Loucy (cell line): ENCODE results near the gene RETREG3.

Experiments
- H2AFZ ChIP-seq: fragments of 200-600 bp; sonication (generic); 2 replicates; pipeline ENCODE4 v1.6.0; 2016; ENCODE audit warnings: antibody characterized with exemption, mild to moderate bottlenecking, low read length, moderate library complexity
- H3F3A ChIP-seq: fragments of 200-600 bp; 2 replicates; pipeline ENCODE4 v1.6.0; 2016; ENCODE audit warnings: antibody characterized with exemption, low read depth, mild to moderate bottlenecking
- H3K27me3 ChIP-seq: fragments of 200-600 bp; sonication (generic); 2 replicates; pipeline ENCODE4 v1.6.1; 2014; ENCODE audit warnings: low read length, mild to moderate bottlenecking; ENCODE audit not compliant: insufficient read depth, poor library complexity, severe bottlenecking
- H3K36me3 ChIP-seq: fragments of 200-600 bp; sonication (generic); 2 replicates; pipeline ENCODE4 v1.6.1; 2016; ENCODE audit warnings: low read length; ENCODE audit not compliant: insufficient read depth
- H3K4me1 ChIP-seq: fragments of 200-600 bp; sonication (generic); 2 replicates; pipeline ENCODE4 v1.5.1; 2014; ENCODE audit warnings: low read length, mild to moderate bottlenecking; ENCODE audit not compliant: insufficient read depth, poor library complexity, severe bottlenecking
- H3K4me2 ChIP-seq: fragments of 200-600 bp; sonication (generic); 2 replicates; pipeline ENCODE4 v1.6.0; 2014; ENCODE audit warnings: antibody characterized with exemption, low read length, low read depth, mild to moderate bottlenecking; ENCODE audit not compliant: poor library complexity, severe bottlenecking
- H3K4me3 ChIP-seq: fragments of 200-600 bp; sonication (generic); 2 replicates; pipeline ENCODE4 v1.5.1; 2014; ENCODE audit warnings: low read length, mild to moderate bottlenecking, mixed read lengths; ENCODE audit not compliant: poor library complexity, severe bottlenecking
- H3K79me2 ChIP-seq: fragments of 200-600 bp; sonication (generic); 2 replicates; pipeline ENCODE4 v1.6.1; 2014; ENCODE audit warnings: low read length; ENCODE audit not compliant: insufficient read depth
- H3K9ac ChIP-seq: fragments of 200-600 bp; sonication (generic); 2 replicates; pipeline ENCODE4 v1.6.0; 2014; ENCODE audit warnings: mild to moderate bottlenecking, low read depth, low read length, moderate library complexity; ENCODE audit not compliant: poor library complexity, severe bottlenecking
- H3K9me2 ChIP-seq: fragments of 200-600 bp; sonication (generic); replicated peaks from 2 replicates; pipeline ENCODE4 v1.6.1; 2016; ENCODE audit warnings: low read depth, low read length, mixed read lengths
- H3K9me3 ChIP-seq: fragments of 200-600 bp; sonication (generic); 2 replicates; pipeline ENCODE4 v1.6.1; 2014; ENCODE audit warnings: mild to moderate bottlenecking, antibody characterized with exemption, low read length, low read depth; ENCODE audit not compliant: insufficient read depth
- H4K20me1 ChIP-seq: fragments of 200-600 bp; sonication (generic); 2 replicates; pipeline ENCODE4 v1.6.0; 2014; ENCODE audit warnings: antibody characterized with exemption, low read length, mild to moderate bottlenecking; ENCODE audit not compliant: insufficient read depth, poor library complexity, severe bottlenecking
- CTCF ChIP-seq: fragments of 200-600 bp; sonication (generic); conservative IDR thresholded peaks from 2 replicates; pipeline ENCODE4 v1.5.1; 2014; ENCODE audit warnings: mild to moderate bottlenecking, antibody characterized with exemption, low read length
- EZH2phosphoT487 ChIP-seq: fragments of 200-600 bp; IDR thresholded peaks from 2 replicates; pipeline ENCODE4 v1.6.1; 2018; ENCODE audit warnings: antibody characterized with exemption, mild to moderate bottlenecking, moderate library complexity, borderline replicate concordance

The RETREG3 gene

DNA sequence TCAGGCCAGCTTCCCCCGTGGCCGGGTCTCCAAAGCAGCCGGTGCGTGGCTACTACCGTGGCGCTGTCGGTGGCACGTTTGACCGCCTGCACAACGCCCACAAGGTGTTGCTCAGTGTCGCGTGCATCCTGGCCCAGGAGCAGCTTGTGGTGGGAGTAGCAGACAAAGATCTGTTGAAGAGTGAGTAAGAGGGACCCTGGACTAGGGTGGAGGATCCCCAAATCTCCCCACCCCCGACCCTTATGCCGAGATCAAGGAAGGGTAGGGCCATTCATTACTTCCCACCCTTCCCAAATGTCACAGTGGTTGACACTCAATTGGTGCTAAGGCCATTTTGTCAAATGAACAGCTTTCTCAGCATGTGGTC lies 46.0 kb downstream of the RETREG3 start:
- peak overlapping the region; percentile 92 for H3K9ac ChIP-seq
- H4K20me1 ChIP-seq: peaks cover 12% of the 10 kb centered on the region
- peaks cover 6% of the 10 kb centered on the region; the same call in 1 of the 2 replicates for H3F3A ChIP-seq
- H3K4me2 ChIP-seq: peak overlapping the region; percentile 84
- H3K27me3 ChIP-seq: no peaks in the 10 kb centered on the region
- H3K9me3 ChIP-seq: no peaks in the 10 kb centered on the region
- H3K4me3 ChIP-seq: peak overlapping the region; percentile 99
- H3K79me2 ChIP-seq: peaks cover 56% of the 10 kb centered on the region
- no peak overlapping the region for H2AFZ ChIP-seq
- peaks cover 10% of the 10 kb centered on the region; the same call in 1 of the 2 replicates for H3K36me3 ChIP-seq
- no peak for TF ChIP-seq CTCF
- TF ChIP-seq EZH2phosphoT487: no peak
- H3K9me2 ChIP-seq: no peaks in the 10 kb centered on the region
- peaks cover 33% of the 10 kb centered on the region for H3K4me1 ChIP-seq

GRCh38 chr17:42562388-42563142 lies 46.6 kb downstream of the RETREG3 start:
- TF ChIP-seq CTCF: no peak
- TF ChIP-seq EZH2phosphoT487: no peak
- Histone ChIP-seq H3K4me3 (peak overlapping the region; percentile 99), H4K20me1 (peaks cover 9% of the 10 kb centered on the region), H3K36me3 (peaks cover 10% of the 10 kb centered on the region; the same call in 1 of the 2 replicates), H3K79me2 (peaks cover 50% of the 10 kb centered on the region), H3K9me2 (no peaks in the 10 kb centered on the region), H3K9ac (peak overlapping the region; percentile 92), H3K4me2 (peak overlapping the region; percentile 84), H3F3A (peaks cover 6% of the 10 kb centered on the region; the same call in 1 of the 2 replicates), H3K27me3 (no peaks in the 10 kb centered on the region), H3K4me1 (peaks cover 30% of the 10 kb centered on the region), H2AFZ (no peak overlapping the region), H3K9me3 (no peaks in the 10 kb centered on the region)

DNA sequence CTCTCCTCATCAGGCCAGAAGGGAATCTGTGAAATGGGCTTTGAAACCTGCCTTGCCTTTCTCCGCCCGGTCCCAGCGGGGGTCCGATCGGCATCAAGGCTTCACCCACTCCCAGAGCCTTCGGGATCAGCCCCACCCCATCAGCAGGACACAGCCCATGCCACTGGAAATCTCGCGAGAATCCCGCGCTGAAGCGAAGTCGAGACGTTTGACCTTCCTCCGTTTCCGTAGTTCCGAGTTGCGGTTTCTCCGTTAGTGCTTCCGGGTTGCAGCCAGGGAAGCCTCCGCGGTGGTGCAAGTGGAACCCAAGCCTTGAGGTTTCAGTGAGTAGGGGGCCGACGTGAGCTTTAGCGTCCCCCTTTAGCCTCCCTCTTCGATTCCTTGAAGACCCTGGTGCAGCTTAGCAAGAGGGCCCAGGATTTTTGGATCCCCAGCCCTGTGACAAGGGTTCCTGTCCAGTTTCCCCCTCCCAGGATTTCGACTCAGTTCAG lies 47.2 kb downstream of the RETREG3 start, which contains the start of gene COASY:
Gene COASY, plus strand, starts transcription at position 252 of the 491 bp plus-strand sequence. CDS start 475 bp downstream, outside the sequence.
- H2AFZ ChIP-seq: peak within 1 kb of the TSS; percentile 91

More for the DNA sequence above, 47.2 kb downstream of the RETREG3 start, which contains the start of gene COASY:
- Histone ChIP-seq H3K79me2 (peaks cover 46% of the 10 kb centered on the region), H3F3A (peaks cover 6% of the 10 kb centered on the region; the same call in 1 of the 2 replicates), H3K27me3 (no peaks in the 10 kb centered on the region), H4K20me1 (peaks cover 9% of the 10 kb centered on the region), H3K4me3 (peak within 1 kb of the TSS; percentile 99), H3K36me3 (peaks cover 10% of the 10 kb centered on the region; the same call in 1 of the 2 replicates), H3K9me2 (no peaks in the 10 kb centered on the region), H3K4me1 (peaks cover 29% of the 10 kb centered on the region), H3K9me3 (no peaks in the 10 kb centered on the region), H3K4me2 (peak within 1 kb of the TSS; percentile 84), H3K9ac (peak within 1 kb of the TSS; percentile 92)
- TF ChIP-seq CTCF: no peak
- TF ChIP-seq EZH2phosphoT487: no peak
